Urinary bladder (tissue), 4 donors: ENCODE measurements around the gene POLR2B. TPM values are rescaled to one million over a fixed set of nuclear protein-coding genes. Genes with fewer than 3 reads are reported as not detected.
"Not testable (repeated sequence)": the region's sequence is repeated elsewhere in the genome, so short reads cannot be mapped to it uniquely, and the experiment has no call there.

Source experiments
- DNase-seq: peaks from one replicate; pipeline ENCODE4 v3.0.0-alpha.2; 2015; ENCODE audit errors: extremely low spot score
- H3K27ac ChIP-seq: one replicate; pipeline ENCODE4 v1.5.1; 2013; ENCODE audit warnings: low read depth, mild to moderate bottlenecking, moderate library complexity
- H3K36me3 ChIP-seq: one replicate; pipeline ENCODE4 v1.6.1; 2013; ENCODE audit warnings: mild to moderate bottlenecking, moderate library complexity; ENCODE audit not compliant: insufficient read depth
- H3K4me1 ChIP-seq: one replicate; pipeline ENCODE4 v1.6.1; 2013; ENCODE audit warnings: mild to moderate bottlenecking, moderate library complexity; ENCODE audit not compliant: insufficient read depth
- H3K4me3 ChIP-seq: one replicate; pipeline ENCODE4 v1.5.1; 2013; ENCODE audit warnings: low read depth, low read length
- WGBS: extraction: QIAGEN DNeasy Blood & Tissue Kit; methylation state at CpG from one replicate; pipeline ENCODE4 v1.1.7; 2013; 5-methylcytosine and 5-hydroxymethylcytosine counted together
- polyA plus RNA-seq: library from polyadenylated mRNA; stranded (reverse); fragments of 200-250 nt; gene quantifications from one replicate; pipeline ENCODE4 v1.2.3, GENCODE V29; 2013
- total RNA-seq: library from RNA; depleted of rRNA; stranded (reverse); fragments of >200 nt; gene quantifications from one replicate; pipeline ENCODE4 v1.2.3, GENCODE V29; 2014
- donor health status: healthy with polysubstance abuse.
- donor health status: healthy.

POLR2B gene
- total and polyA plus RNA-seq, 2 donors = 46.7 to 154 TPM

- H3K27ac ChIP-seq = no peak overlapping the region
- no peak overlapping the region for H3K4me3 ChIP-seq
- DNase-seq = no peak
- no peaks in the 10 kb centered on the region for H3K4me1 ChIP-seq
- H3K36me3 ChIP-seq = peaks cover 15% of the 10 kb centered on the region
Measured at GRCh38 chr4:57018980-57019379, 40.3 kb downstream of the POLR2B start.

DNA sequence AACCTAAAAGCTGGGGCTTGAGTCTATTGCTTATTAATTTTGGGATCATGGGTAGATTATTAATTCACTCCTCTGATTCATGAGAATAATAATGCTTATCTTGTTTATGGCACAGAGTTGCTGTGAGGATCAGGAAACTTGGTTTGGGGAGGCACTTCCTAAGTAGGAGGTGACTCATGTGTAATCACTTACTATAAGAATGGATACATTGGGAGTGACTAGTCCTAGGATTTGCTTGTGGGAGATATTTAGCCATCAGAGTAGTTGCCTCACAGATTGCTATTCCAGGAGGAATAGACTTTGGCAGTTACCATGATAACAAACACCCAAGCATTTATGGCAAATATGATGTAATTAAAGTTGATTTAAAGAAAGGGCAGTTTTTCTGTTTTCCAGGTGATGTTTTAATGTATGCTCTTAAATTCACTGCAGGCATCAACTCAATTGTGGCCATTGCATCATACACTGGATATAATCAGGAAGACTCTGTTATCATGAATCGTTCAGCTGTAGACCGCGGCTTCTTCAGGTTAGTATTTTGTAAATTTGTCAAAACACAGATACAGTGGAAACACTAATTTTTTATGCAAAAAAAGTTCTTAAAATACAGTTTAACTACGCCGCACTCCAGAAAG is 41.9 kb downstream of the POLR2B start:
- Histone ChIP-seq H3K4me3 (no peak overlapping the region), H3K27ac (no peak overlapping the region), H3K36me3 (peaks cover 12% of the 10 kb centered on the region), H3K4me1 (no peaks in the 10 kb centered on the region)
- no peak for DNase-seq
- WGBS = 76% methylated on average over 5 of the region's 5 CpGs

GRCh38 chr4:57023104-57023503 is 44.4 kb downstream of the POLR2B start:
- 56% methylated on average over 4 of the region's 4 CpGs for WGBS
- Histone ChIP-seq H3K4me3 (no peak overlapping the region), H3K27ac (no peak overlapping the region), H3K4me1 (no peaks in the 10 kb centered on the region), H3K36me3 (peaks cover 9% of the 10 kb centered on the region)
- DNase-seq = no peak

GRCh38 chr4:57034520-57034919 is 55.8 kb downstream of the POLR2B start:
- no peak for DNase-seq
- no peaks in the 10 kb centered on the region for H3K4me1 ChIP-seq
- H3K4me3 ChIP-seq = no peak overlapping the region
- H3K36me3 ChIP-seq = peaks cover 3% of the 10 kb centered on the region
- H3K27ac ChIP-seq = no peak overlapping the region
- 77% methylated on average over 3 of the region's 3 CpGs for WGBS

- no peak overlapping the region for H3K27ac ChIP-seq
- WGBS = 45% methylated on average over 15 of the region's 15 CpGs
- no peaks in the 10 kb centered on the region for H3K4me1 ChIP-seq
- no peaks in the 10 kb centered on the region for H3K36me3 ChIP-seq
- no peak for DNase-seq
- H3K4me3 ChIP-seq = no peak overlapping the region
Measured at GRCh38 chr4:57037982-57038604, 59.4 kb downstream of the POLR2B start.

GRCh38 chr4:57039345-57039744 is 60.6 kb downstream of the POLR2B start:
- Histone ChIP-seq H3K36me3 (no peaks in the 10 kb centered on the region), H3K27ac (no peak overlapping the region), H3K4me3 (no peak overlapping the region), H3K4me1 (no peaks in the 10 kb centered on the region)
- no peak for DNase-seq
- 68% methylated on average over 2 of the region's 2 CpGs for WGBS

DNA sequence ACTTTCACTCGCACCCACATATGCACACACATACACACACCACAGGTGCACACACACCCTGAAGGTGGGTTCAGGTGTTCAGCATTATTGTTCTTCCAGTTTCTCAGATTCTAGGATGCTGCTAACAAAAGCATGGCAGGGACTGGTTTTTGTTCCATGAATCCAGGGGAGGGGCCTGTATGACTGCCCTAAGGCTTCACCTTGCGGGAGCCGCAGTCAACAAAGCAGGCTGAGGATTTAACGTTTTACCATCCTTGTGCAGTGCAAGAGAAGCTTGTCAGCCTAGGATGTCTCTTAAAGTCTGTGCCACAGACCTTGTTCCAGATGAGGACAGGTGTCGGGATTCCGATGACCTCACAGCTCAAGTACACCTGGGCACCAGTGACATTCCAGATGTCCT is 61.8 kb downstream of the POLR2B start:
- no peak overlapping the region for H3K4me3 ChIP-seq
- H3K4me1 ChIP-seq = no peaks in the 10 kb centered on the region
- 54% methylated on average over 6 of the region's 6 CpGs for WGBS
- DNase-seq = no peak
- H3K27ac ChIP-seq = no peak overlapping the region
- no peaks in the 10 kb centered on the region for H3K36me3 ChIP-seq

GRCh38 chr4:57041020-57041419 is 62.3 kb downstream of the POLR2B start:
- Histone ChIP-seq H3K4me1 (no peaks in the 10 kb centered on the region), H3K36me3 (no peaks in the 10 kb centered on the region)

DNA sequence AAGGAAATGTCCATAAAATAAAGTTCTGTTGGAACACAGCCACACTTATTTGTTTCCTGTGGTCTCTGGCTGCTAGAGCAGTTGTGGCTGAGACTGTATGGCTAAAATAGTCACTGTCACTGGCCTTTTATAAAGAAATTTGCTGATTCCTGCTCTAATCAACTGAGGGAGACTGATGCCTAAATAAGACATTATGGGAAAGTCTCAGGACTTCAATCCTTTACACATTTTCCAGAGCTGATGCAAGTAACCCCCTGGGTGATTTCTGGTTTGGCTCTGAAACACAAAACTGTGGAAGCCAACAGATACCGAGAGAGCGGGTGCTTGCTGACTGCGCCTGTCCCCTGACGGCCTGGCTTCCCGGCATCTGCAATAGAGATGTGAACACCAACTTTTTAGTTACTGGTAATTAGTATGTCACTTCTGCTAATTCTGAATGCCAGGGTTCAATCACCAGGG is 64.0 kb downstream of the POLR2B start:
- 68% methylated on average over 5 of the region's 5 CpGs for WGBS
- H3K27ac ChIP-seq = no peak overlapping the region
- no peak overlapping the region for H3K4me3 ChIP-seq
- DNase-seq = no peak
- H3K4me1 ChIP-seq = no peaks in the 10 kb centered on the region
- no peaks in the 10 kb centered on the region for H3K36me3 ChIP-seq

More at GRCh38 chr4:57041020-57041419, 62.3 kb downstream of the POLR2B start:
- Histone ChIP-seq H3K27ac (no peak overlapping the region), H3K4me3 (no peak overlapping the region)
- 53% methylated on average over 1 of the region's 1 CpG for WGBS
- DNase-seq = no peak

DNA sequence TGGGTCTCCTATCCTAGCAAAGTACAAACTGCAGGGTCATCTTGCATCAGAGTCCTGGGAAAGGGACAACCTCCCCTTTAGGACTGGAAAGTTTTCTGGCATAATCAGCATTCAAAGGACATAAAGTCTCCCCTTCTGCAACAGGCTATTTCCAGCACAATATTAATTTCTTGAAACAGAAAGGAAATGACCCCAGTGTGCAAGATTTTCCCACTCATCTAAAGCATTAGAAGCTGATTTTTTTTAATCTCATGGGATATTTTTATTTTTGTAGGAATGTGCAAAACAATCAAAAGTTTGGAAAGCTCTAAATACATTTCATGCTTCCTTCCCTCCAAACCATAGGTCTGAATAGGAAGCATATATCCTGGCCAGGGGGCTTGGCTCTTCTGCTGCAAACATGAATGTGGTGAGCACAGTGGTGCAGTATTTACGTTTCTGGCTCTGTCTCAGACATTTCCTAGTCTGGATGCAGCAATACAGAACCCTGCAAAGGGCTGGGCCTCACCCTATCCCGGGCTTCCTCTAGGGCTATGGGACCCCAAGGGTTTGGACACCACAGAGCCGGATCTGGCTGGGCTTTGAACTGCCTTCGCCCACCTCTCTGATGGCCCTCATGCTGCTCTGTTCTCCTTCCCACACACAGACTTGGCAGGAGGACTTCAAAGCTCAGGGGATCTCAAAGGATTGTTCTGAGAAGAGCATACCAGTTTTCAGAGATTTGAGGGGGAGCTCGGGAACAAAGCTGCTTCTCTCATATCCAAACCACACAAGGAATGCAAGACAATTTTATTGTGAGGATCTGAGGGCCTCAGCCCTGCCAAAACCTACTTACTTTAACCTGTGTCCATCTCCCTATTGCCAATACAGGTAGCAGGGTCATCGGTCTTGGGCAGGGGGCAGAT is 64.9 kb downstream of the POLR2B start:
- Histone ChIP-seq H3K4me3 (no peak overlapping the region), H3K4me1 (peaks cover 1% of the 10 kb centered on the region), H3K36me3 (no peaks in the 10 kb centered on the region), H3K27ac (peak overlapping the region; percentile 39)
- 35% methylated on average over 6 of the region's 6 CpGs for WGBS
- peak; percentile 49 for DNase-seq

DNA sequence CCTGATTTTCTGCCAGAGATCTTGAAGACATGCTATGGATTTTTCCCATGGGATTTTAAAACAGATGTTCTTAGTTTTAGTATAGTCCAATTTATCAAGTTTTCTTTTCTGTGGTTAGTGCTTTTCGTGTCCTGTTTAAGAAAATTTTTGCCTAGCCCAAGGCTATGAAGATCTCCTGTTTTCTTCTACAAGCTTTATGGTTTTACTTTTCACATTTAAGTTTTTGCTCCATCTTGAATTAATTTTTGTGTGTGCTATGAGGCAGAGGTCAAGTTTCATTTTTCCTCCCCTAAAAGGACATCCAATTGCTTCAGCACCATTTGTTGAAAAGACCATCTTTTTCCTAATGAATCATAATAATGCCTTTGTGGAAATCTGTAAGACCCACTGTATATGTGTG is 65.6 kb downstream of the POLR2B start:
- no peak for DNase-seq
- 51% methylated on average over 1 of the region's 1 CpG for WGBS
- H3K4me3 ChIP-seq = no peak overlapping the region
- no peak overlapping the region for H3K27ac ChIP-seq
- H3K4me1 ChIP-seq = peaks cover 1% of the 10 kb centered on the region
- no peaks in the 10 kb centered on the region for H3K36me3 ChIP-seq

GRCh38 chr4:57044996-57045395 is 66.3 kb downstream of the POLR2B start:
- Histone ChIP-seq H3K36me3 (no peaks in the 10 kb centered on the region), H3K4me1 (peaks cover 1% of the 10 kb centered on the region), H3K27ac (no peak overlapping the region), H3K4me3 (no peak overlapping the region)
- WGBS = 94% methylated on average over 1 of the region's 1 CpG
- DNase-seq = no peak

DNA sequence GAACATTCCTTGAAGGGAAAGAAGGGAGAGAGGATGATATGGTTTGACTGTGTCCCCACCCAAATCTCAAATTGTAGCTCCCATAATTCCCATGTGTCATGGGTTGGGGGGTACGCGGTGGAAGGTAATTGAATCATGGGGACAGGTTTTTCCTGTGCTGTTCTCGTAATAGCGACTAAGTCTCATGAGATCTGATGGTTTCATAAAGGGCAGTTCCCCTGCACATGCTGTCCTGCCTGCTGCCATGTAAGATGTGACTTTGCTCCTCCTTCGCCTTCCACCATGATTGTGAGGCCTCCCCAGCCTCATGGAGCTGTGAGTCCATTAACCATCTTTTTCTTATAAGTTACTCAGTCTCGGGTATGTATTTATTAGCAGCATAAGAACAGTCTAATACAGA is 68.3 kb downstream of the POLR2B start:
- not testable (repeated sequence) for H3K27ac ChIP-seq, H3K4me3 ChIP-seq, H3K4me1 ChIP-seq, DNase-seq, H3K36me3 ChIP-seq
- WGBS = 97% methylated on average over 6 of the region's 6 CpGs
